Activated T-cell treated with anti-CD3 and anti-CD28 coated beads for 4 hours (primary cell): ENCODE data around the gene TCF12.
"Not testable (repeated sequence)": the region's sequence is repeated elsewhere in the genome, so short reads cannot be mapped to it uniquely, and the experiment has no call there.

Source experiments
- DNase-seq: peaks from one replicate; pipeline ENCODE4 v3.0.0-alpha.2; 2020

Gene TCF12

GRCh38 chr15:57149196-57149595 lies 230.8 kb downstream of the TCF12 start:
- no peak for DNase-seq

- DNase-seq, result no peak
Measured at GRCh38 chr15:57150066-57150865, 231.8 kb downstream of the TCF12 start.

GRCh38 chr15:57150866-57151203 lies 232.4 kb downstream of the TCF12 start:
- DNase-seq, result not testable (repeated sequence)

- no peak for DNase-seq
Measured at GRCh38 chr15:57152133-57152532, 233.7 kb downstream of the TCF12 start.

GRCh38 chr15:57152666-57153539 lies 234.5 kb downstream of the TCF12 start:
- no peak for DNase-seq

- DNase-seq, result no peak
Measured at GRCh38 chr15:57156210-57156884, 237.9 kb downstream of the TCF12 start.

GRCh38 chr15:57158589-57158988 lies 240.1 kb downstream of the TCF12 start:
- no peak for DNase-seq

GRCh38 chr15:57158997-57159668 lies 240.7 kb downstream of the TCF12 start:
- DNase-seq, result no peak

GRCh38 chr15:57159767-57160166 lies 241.3 kb downstream of the TCF12 start:
- DNase-seq, result no peak

GRCh38 chr15:57160823-57161560 lies 242.5 kb downstream of the TCF12 start:
- no peak for DNase-seq

GRCh38 chr15:57164251-57164650 lies 245.8 kb downstream of the TCF12 start:
- DNase-seq, result not testable (repeated sequence)

- no peak for DNase-seq
Measured at GRCh38 chr15:57165992-57166391, 247.5 kb downstream of the TCF12 start.

- DNase-seq, result no peak
Measured at GRCh38 chr15:57167821-57168395, 249.5 kb downstream of the TCF12 start.

- no peak for DNase-seq
Measured at GRCh38 chr15:57169643-57170042, 251.2 kb downstream of the TCF12 start.

GRCh38 chr15:57171426-57171825 lies 253.0 kb downstream of the TCF12 start:
- DNase-seq, result no peak

GRCh38 chr15:57172925-57173324 lies 254.5 kb downstream of the TCF12 start:
- no peak for DNase-seq

- no peak for DNase-seq
Measured at GRCh38 chr15:57183041-57183440, 264.6 kb downstream of the TCF12 start.

- DNase-seq, result no peak
Measured at GRCh38 chr15:57183614-57184344, 265.3 kb downstream of the TCF12 start.

- DNase-seq, result no peak
Measured at GRCh38 chr15:57184502-57184901, 266.1 kb downstream of the TCF12 start.

- DNase-seq, result no peak
Measured at GRCh38 chr15:57185507-57186074, 267.1 kb downstream of the TCF12 start.

GRCh38 chr15:57189466-57189865 lies 271.0 kb downstream of the TCF12 start:
- DNase-seq, result no peak
